ENCODE measurements around the gene DNAH14.

The DNAH14 gene

GRCh38 chr1:225342695-225343094 is 413.2 kb downstream of the DNAH14 start:
- Histone ChIP-seq H3K4me1 (ENCODE audit: control insufficient read depth, insufficient read depth, low read length) (no peaks in the 10 kb centered on the region), H3K36me3 (ENCODE audit: control insufficient read depth, insufficient read depth, low read length) (no peaks in the 10 kb centered on the region), H3K9me3 (ENCODE audit: control insufficient read depth, low read length) (no peaks in the 10 kb centered on the region), H3K4me3 (ENCODE audit: low read length) (no peak overlapping the region), H3K27me3 (ENCODE audit: control insufficient read depth, insufficient read depth, low read length) (no peaks in the 10 kb centered on the region), H3K9ac (ENCODE audit: low read length) (no peak overlapping the region)

DNA sequence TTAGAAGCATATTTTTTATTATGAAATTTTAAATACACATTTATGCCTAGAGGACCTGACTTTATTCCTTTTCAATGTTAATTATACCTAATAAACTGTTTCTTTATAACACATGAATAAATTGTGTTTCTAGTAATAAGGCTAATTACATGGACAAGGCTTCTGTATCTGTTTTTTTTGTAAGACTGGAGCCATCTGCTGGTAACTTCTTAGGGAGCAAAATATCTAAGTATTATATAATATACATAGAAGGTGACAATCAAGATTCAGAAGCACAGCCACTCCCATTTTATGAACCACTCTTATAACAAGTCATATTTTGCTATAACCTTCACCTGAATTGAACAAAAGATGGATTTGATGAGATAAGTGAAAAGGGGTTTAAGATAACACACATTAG is 414.1 kb downstream of the DNAH14 start:
- no peak overlapping the region for H3K9ac ChIP-seq (ENCODE audit: low read length)
- H3K4me3 ChIP-seq (ENCODE audit: low read length), result no peak overlapping the region
- no peaks in the 10 kb centered on the region for H3K36me3 ChIP-seq (ENCODE audit: control insufficient read depth, insufficient read depth, low read length)
- H3K27me3 ChIP-seq (ENCODE audit: control insufficient read depth, insufficient read depth, low read length), result no peaks in the 10 kb centered on the region
- H3K4me1 ChIP-seq (ENCODE audit: control insufficient read depth, insufficient read depth, low read length), result no peaks in the 10 kb centered on the region
- no peaks in the 10 kb centered on the region for H3K9me3 ChIP-seq (ENCODE audit: control insufficient read depth, low read length)

- no peaks in the 10 kb centered on the region for H3K27me3 ChIP-seq (ENCODE audit: control insufficient read depth, insufficient read depth, low read length)
- no peak overlapping the region for H3K4me3 ChIP-seq (ENCODE audit: low read length)
- H3K4me1 ChIP-seq (ENCODE audit: control insufficient read depth, insufficient read depth, low read length), result no peaks in the 10 kb centered on the region
- no peak overlapping the region for H3K9ac ChIP-seq (ENCODE audit: low read length)
- H3K9me3 ChIP-seq (ENCODE audit: control insufficient read depth, low read length), result no peaks in the 10 kb centered on the region
- no peaks in the 10 kb centered on the region for H3K36me3 ChIP-seq (ENCODE audit: control insufficient read depth, insufficient read depth, low read length)
Observed at GRCh38 chr1:225347123-225347683, 417.7 kb downstream of the DNAH14 start.

DNA sequence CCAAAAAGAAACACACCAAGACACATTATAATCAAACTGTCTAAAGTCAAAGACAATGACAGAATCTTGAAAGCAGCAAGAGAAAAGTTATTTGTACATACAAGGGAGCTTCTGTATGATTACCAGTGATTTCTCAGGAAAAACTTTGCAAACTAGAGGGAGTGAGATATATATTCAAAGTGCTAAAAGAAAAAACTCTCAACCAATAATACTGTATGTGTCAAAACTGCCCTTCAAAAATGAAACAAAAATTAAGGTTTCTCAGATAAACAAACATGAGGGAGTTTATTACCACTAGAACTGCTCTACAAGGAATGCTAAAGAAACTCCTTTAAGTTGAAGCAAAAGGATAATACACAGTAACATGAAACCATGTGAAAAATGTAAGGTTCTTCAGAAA is 418.9 kb downstream of the DNAH14 start:
- H3K36me3 ChIP-seq (ENCODE audit: control insufficient read depth, insufficient read depth, low read length), result no peaks in the 10 kb centered on the region
- no peak overlapping the region for H3K9ac ChIP-seq (ENCODE audit: low read length)
- H3K4me1 ChIP-seq (ENCODE audit: control insufficient read depth, insufficient read depth, low read length), result no peaks in the 10 kb centered on the region
- no peaks in the 10 kb centered on the region for H3K27me3 ChIP-seq (ENCODE audit: control insufficient read depth, insufficient read depth, low read length)
- H3K4me3 ChIP-seq (ENCODE audit: low read length), result no peak overlapping the region
- H3K9me3 ChIP-seq (ENCODE audit: control insufficient read depth, low read length), result no peaks in the 10 kb centered on the region

- no peak overlapping the region for H3K4me3 ChIP-seq (ENCODE audit: low read length)
- H3K9me3 ChIP-seq (ENCODE audit: control insufficient read depth, low read length), result no peaks in the 10 kb centered on the region
- H3K4me1 ChIP-seq (ENCODE audit: control insufficient read depth, insufficient read depth, low read length), result no peaks in the 10 kb centered on the region
- no peaks in the 10 kb centered on the region for H3K27me3 ChIP-seq (ENCODE audit: control insufficient read depth, insufficient read depth, low read length)
- no peaks in the 10 kb centered on the region for H3K36me3 ChIP-seq (ENCODE audit: control insufficient read depth, insufficient read depth, low read length)
- no peak overlapping the region for H3K9ac ChIP-seq (ENCODE audit: low read length)
Observed at GRCh38 chr1:225349826-225350225, 420.4 kb downstream of the DNAH14 start.

DNA sequence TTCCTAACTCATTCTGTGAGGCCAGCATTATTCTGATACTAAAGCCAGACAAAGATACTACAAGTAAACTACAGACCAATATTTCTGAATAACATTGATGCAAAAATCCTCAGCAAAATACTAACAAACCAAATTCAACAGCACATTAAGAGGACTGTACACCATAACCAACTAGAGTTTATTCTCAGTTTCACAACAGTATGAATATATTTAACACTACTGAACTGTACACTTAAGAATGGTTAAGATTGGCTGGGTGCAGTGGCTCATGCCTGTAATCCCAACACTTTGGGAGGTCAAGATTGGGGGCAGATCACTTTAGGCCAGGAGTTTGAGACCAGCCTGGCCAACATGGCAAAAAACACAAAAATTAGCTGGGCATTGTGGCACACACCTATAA is 421.4 kb downstream of the DNAH14 start:
- Histone ChIP-seq H3K4me3 (ENCODE audit: low read length) (no peak overlapping the region), H3K36me3 (ENCODE audit: control insufficient read depth, insufficient read depth, low read length) (no peaks in the 10 kb centered on the region), H3K9me3 (ENCODE audit: control insufficient read depth, low read length) (no peaks in the 10 kb centered on the region), H3K4me1 (ENCODE audit: control insufficient read depth, insufficient read depth, low read length) (no peaks in the 10 kb centered on the region), H3K27me3 (ENCODE audit: control insufficient read depth, insufficient read depth, low read length) (no peaks in the 10 kb centered on the region), H3K9ac (ENCODE audit: low read length) (no peak overlapping the region)

- H3K9ac ChIP-seq (ENCODE audit: low read length), result no peak overlapping the region
- H3K36me3 ChIP-seq (ENCODE audit: control insufficient read depth, insufficient read depth, low read length), result no peaks in the 10 kb centered on the region
- H3K4me1 ChIP-seq (ENCODE audit: control insufficient read depth, insufficient read depth, low read length), result no peaks in the 10 kb centered on the region
- no peaks in the 10 kb centered on the region for H3K9me3 ChIP-seq (ENCODE audit: control insufficient read depth, low read length)
- no peaks in the 10 kb centered on the region for H3K27me3 ChIP-seq (ENCODE audit: control insufficient read depth, insufficient read depth, low read length)
- no peak overlapping the region for H3K4me3 ChIP-seq (ENCODE audit: low read length)
Observed at GRCh38 chr1:225354906-225355305, 425.4 kb downstream of the DNAH14 start.

DNA sequence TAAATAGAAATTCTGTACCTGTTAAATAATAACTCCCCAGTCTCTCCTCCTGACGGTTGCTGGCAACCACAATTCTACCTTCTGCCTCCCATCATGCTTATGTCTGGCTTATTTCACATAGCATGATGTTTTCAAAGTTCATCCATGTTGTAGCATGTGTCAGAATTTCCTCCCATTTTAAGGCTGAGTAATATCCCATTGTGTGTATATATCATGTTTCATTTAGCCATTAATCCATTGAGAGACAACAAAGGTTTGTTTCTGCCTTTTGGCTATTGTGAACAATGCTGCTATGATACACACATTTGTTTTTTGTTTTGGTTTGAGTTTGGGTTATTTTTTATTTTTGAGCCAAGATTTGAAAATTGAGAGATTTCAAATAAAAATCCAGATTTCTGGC is 426.4 kb downstream of the DNAH14 start:
- no peak overlapping the region for H3K9ac ChIP-seq (ENCODE audit: low read length)
- no peaks in the 10 kb centered on the region for H3K9me3 ChIP-seq (ENCODE audit: control insufficient read depth, low read length)
- H3K4me1 ChIP-seq (ENCODE audit: control insufficient read depth, insufficient read depth, low read length), result no peaks in the 10 kb centered on the region
- H3K36me3 ChIP-seq (ENCODE audit: control insufficient read depth, insufficient read depth, low read length), result no peaks in the 10 kb centered on the region
- H3K4me3 ChIP-seq (ENCODE audit: low read length), result no peak overlapping the region
- no peaks in the 10 kb centered on the region for H3K27me3 ChIP-seq (ENCODE audit: control insufficient read depth, insufficient read depth, low read length)

GRCh38 chr1:225360119-225360518 is 430.6 kb downstream of the DNAH14 start:
- Histone ChIP-seq H3K9me3 (ENCODE audit: control insufficient read depth, low read length) (no peaks in the 10 kb centered on the region), H3K27me3 (ENCODE audit: control insufficient read depth, insufficient read depth, low read length) (no peaks in the 10 kb centered on the region), H3K4me1 (ENCODE audit: control insufficient read depth, insufficient read depth, low read length) (no peaks in the 10 kb centered on the region), H3K4me3 (ENCODE audit: low read length) (no peak overlapping the region), H3K9ac (ENCODE audit: low read length) (no peak overlapping the region), H3K36me3 (ENCODE audit: control insufficient read depth, insufficient read depth, low read length) (no peaks in the 10 kb centered on the region)

DNA sequence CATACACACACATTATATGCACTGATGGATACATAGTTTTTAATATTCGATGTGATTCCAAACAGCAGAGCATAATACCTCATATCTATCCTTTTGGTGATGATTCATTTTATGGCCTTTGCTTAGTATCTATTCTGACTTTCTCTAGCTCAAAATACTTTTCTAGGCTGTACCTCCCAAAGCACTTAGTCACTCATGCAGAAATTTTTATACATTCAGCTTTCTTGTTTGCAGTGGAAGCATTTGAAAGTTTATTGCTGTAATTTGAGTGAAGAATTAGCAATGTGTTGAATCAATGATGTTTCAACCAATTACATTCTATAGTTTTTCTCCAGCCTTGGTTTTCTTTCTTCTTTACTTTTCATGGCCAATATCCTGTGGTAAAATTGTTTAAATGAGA is 431.7 kb downstream of the DNAH14 start:
- no peak overlapping the region for H3K4me3 ChIP-seq (ENCODE audit: low read length)
- H3K9ac ChIP-seq (ENCODE audit: low read length), result no peak overlapping the region
- no peaks in the 10 kb centered on the region for H3K4me1 ChIP-seq (ENCODE audit: control insufficient read depth, insufficient read depth, low read length)
- no peaks in the 10 kb centered on the region for H3K36me3 ChIP-seq (ENCODE audit: control insufficient read depth, insufficient read depth, low read length)
- H3K9me3 ChIP-seq (ENCODE audit: control insufficient read depth, low read length), result no peaks in the 10 kb centered on the region
- no peaks in the 10 kb centered on the region for H3K27me3 ChIP-seq (ENCODE audit: control insufficient read depth, insufficient read depth, low read length)

- H3K9me3 ChIP-seq (ENCODE audit: control insufficient read depth, low read length), result no peaks in the 10 kb centered on the region
Observed at GRCh38 chr1:225362805-225363204, 433.3 kb downstream of the DNAH14 start.

GRCh38 chr1:225364439-225364838 is 435.0 kb downstream of the DNAH14 start:
- H3K9ac ChIP-seq (ENCODE audit: low read length), result no peak overlapping the region
- no peaks in the 10 kb centered on the region for H3K4me1 ChIP-seq (ENCODE audit: control insufficient read depth, insufficient read depth, low read length)
- no peaks in the 10 kb centered on the region for H3K9me3 ChIP-seq (ENCODE audit: control insufficient read depth, low read length)
- no peaks in the 10 kb centered on the region for H3K36me3 ChIP-seq (ENCODE audit: control insufficient read depth, insufficient read depth, low read length)
- H3K27me3 ChIP-seq (ENCODE audit: control insufficient read depth, insufficient read depth, low read length), result no peaks in the 10 kb centered on the region
- H3K4me3 ChIP-seq (ENCODE audit: low read length), result no peak overlapping the region

More at GRCh38 chr1:225362805-225363204, 433.3 kb downstream of the DNAH14 start:
- Histone ChIP-seq H3K9ac (ENCODE audit: low read length) (no peak overlapping the region), H3K27me3 (ENCODE audit: control insufficient read depth, insufficient read depth, low read length) (no peaks in the 10 kb centered on the region), H3K36me3 (ENCODE audit: control insufficient read depth, insufficient read depth, low read length) (no peaks in the 10 kb centered on the region), H3K4me1 (ENCODE audit: control insufficient read depth, insufficient read depth, low read length) (no peaks in the 10 kb centered on the region), H3K4me3 (ENCODE audit: low read length) (no peak overlapping the region)

GRCh38 chr1:225366018-225366417 is 436.5 kb downstream of the DNAH14 start:
- Histone ChIP-seq H3K9ac (ENCODE audit: low read length) (no peak overlapping the region), H3K9me3 (ENCODE audit: control insufficient read depth, low read length) (no peaks in the 10 kb centered on the region), H3K4me1 (ENCODE audit: control insufficient read depth, insufficient read depth, low read length) (no peaks in the 10 kb centered on the region), H3K4me3 (ENCODE audit: low read length) (no peak overlapping the region), H3K27me3 (ENCODE audit: control insufficient read depth, insufficient read depth, low read length) (no peaks in the 10 kb centered on the region), H3K36me3 (ENCODE audit: control insufficient read depth, insufficient read depth, low read length) (no peaks in the 10 kb centered on the region)
